ENCODE data around the gene ABHD2.

ABHD2 gene

DNA sequence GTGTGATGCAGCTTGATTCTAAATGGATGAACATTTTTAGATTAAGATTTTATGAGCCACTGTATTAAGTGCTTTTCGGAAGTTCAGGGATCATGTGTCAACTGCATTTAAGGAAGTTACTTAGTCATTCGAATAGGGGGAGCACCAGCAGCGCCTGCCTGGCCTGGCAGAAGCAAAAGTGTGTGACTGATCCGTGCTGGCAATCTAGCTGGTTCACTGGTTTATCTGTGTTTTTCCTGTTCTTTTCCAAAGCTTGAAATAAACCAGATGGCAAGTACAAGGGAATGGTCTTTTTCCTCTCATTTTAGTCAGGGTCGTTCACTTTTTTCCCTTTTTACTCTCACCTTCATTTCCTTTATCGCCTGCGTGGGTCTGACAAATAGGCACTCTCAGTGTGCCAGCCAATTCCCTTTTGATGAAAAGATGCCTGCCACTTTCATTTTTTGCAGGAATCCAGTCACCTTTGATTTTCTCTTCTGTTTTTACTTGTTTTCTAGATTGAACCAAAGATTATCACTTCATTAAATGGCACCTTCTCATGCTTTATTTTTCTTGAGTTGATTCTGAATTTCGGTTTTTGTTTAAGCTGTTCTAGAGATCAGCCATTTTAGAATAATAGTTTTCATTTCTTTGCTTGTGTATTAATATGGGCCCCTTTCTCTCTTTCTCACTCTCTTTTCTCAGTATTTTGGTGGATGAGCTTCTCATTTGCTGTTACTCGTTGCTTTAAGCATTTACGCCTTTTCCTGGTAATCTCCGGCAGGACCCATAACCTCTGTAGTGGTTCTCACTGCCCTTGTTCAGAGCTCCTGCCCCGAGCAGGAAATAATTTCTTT lies 2.8 kb downstream of the ABHD2 start:
- Histone ChIP-seq H3K36me3 (ENCODE audit: control insufficient read depth in 4 of 4, insufficient read depth in 4 of 4, low read length in 3 of 4) (peaks cover 0 to 11% (median 2%) of the 10 kb centered on the region in 4 experiments), H3K4me3 (ENCODE audit: control insufficient read depth in 1 of 7, extremely low read depth in 1 of 7, insufficient read depth in 4 of 7, low read depth in 2 of 7, low read length in 6 of 7) (peak overlapping the region in 6 of 7 experiments; percentile 20 to 75 (median 53)), H3K4me1 (ENCODE audit: control extremely low read depth in 1 of 4, control insufficient read depth in 4 of 4, insufficient read depth in 4 of 4, low read length in 3 of 4) (peaks cover 30 to 86% (median 72%) of the 10 kb centered on the region in 4 experiments), H3K9me3 (ENCODE audit: control extremely low read depth in 1 of 5, control insufficient read depth in 4 of 5, insufficient read depth in 2 of 5, low read depth in 1 of 5, low read length in 4 of 5) (no peaks in the 10 kb centered on the region), H3K27ac (ENCODE audit: insufficient read depth in 1 of 2, low read depth in 1 of 2, low read length in 2 of 2, poor library complexity in 1 of 2, severe bottlenecking in 2 of 2) (peak overlapping the region; percentile 77 to 86), H3K27me3 (replicated peaks in 2 of 5; ENCODE audit: control insufficient read depth in 4 of 5, insufficient read depth in 5 of 5, low read length in 4 of 5) (no peaks in the 10 kb centered on the region)
- ChIA-PET POLR2A (interaction anchor here (0.9 to 1.4 kb wide), 2 partner anchors 28 to 38 kb away, joined by 3 read pairs; no protein-coding TSS in a partner anchor), CTCF (interaction anchor here (0.9 to 9.6 kb wide), 15 partner anchors 8 to 86 kb away, joined by 3 to 63 read pairs (median 7); no protein-coding TSS in a partner anchor)
- 0% methylated on average over 7 of the region's 12 CpGs for WGBS (ENCODE audit: insufficient coverage)
- DNase-seq: peak; percentile 80 to 93 (median 90)

DNA sequence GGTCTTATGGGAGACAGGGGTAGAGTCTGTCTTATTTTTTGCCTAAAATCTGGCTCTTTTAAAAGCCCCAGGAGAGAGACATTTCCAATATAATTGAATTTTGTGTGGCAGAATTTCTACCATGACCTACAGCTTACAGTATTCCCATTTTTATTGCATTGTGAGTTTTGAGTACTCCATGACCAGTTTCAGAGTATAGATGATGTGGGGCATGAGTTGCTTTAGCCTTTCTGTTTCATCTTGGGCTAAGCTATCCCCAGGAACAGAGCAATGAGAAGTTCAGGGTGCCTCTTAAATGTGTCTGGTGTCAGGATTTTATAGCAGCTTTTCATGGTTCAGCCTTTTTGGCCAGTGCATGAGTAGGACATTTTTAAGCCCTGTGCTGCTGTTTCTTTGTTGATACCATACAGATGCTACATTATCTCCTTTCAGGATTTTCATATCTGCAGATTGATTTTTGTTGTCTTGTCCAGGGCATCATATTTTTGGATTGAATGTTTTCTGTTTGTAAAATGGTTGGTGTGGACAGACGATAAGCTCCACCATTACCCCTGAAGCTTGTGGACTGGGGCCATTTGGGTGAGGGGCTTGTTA lies 3.5 kb downstream of the ABHD2 start:
- ChIA-PET POLR2A (interaction anchor here (0.6 to 1.4 kb wide), 4 partner anchors 16 to 71 kb away, joined by 3 read pairs; no protein-coding TSS in a partner anchor), CTCF (interaction anchor here (1.1 to 9.6 kb wide), 13 partner anchors 9 to 86 kb away, joined by 3 to 63 read pairs (median 7); no protein-coding TSS in a partner anchor)
- no peaks in the 10 kb centered on the region for H3K9me3 ChIP-seq (ENCODE audit: control extremely low read depth in 1 of 5, control insufficient read depth in 4 of 5, insufficient read depth in 2 of 5, low read depth in 1 of 5, low read length in 4 of 5)
- H3K27me3 ChIP-seq (replicated peaks in 2 of 5; ENCODE audit: control insufficient read depth in 4 of 5, insufficient read depth in 5 of 5, low read length in 4 of 5): no peaks in the 10 kb centered on the region
- no peak for DNase-seq
- H3K36me3 ChIP-seq (ENCODE audit: control insufficient read depth in 4 of 4, insufficient read depth in 4 of 4, low read length in 3 of 4): peaks cover 0 to 11% (median 2%) of the 10 kb centered on the region in 4 experiments
- peak overlapping the region; percentile 77 to 86 for H3K27ac ChIP-seq (ENCODE audit: insufficient read depth in 1 of 2, low read depth in 1 of 2, low read length in 2 of 2, poor library complexity in 1 of 2, severe bottlenecking in 2 of 2)
- peaks cover 30 to 90% (median 73%) of the 10 kb centered on the region in 4 experiments for H3K4me1 ChIP-seq (ENCODE audit: control extremely low read depth in 1 of 4, control insufficient read depth in 4 of 4, insufficient read depth in 4 of 4, low read length in 3 of 4)
- 100% methylated on average over 1 of the region's 1 CpG for WGBS (ENCODE audit: insufficient coverage)
- H3K4me3 ChIP-seq (ENCODE audit: control insufficient read depth in 1 of 7, extremely low read depth in 1 of 7, insufficient read depth in 4 of 7, low read depth in 2 of 7, low read length in 6 of 7): peak overlapping the region in 5 of 7 experiments; percentile 20 to 75 (median 54)

DNA sequence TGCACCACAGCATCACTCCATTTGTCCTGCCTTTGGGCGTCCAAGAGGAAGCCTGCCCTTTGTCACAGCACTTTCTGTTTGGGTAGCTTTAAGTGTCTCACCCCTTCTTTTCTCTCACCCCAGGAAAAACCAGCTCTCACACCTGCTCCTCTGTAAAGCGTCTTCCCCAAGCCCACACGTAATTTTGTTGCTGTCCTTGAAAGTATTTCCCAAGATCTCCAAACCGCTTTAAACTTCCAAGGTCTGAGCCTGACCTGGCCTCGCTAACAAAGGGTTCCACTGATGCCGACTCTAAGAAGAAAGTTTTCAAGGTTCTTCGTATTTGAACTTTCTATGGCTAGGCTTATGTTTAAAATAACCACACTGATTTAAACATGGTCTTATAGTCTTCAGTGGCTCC lies 5.3 kb downstream of the ABHD2 start:
- Histone ChIP-seq H3K4me1 (ENCODE audit: control extremely low read depth in 1 of 4, control insufficient read depth in 4 of 4, insufficient read depth in 4 of 4, low read length in 3 of 4) (peaks cover 28 to 80% (median 63%) of the 10 kb centered on the region in 4 experiments), H3K27ac (ENCODE audit: insufficient read depth in 1 of 2, low read depth in 1 of 2, low read length in 2 of 2, poor library complexity in 1 of 2, severe bottlenecking in 2 of 2) (peak overlapping the region in 1 of 2 experiments; percentile 14), H3K9me3 (ENCODE audit: control extremely low read depth in 1 of 5, control insufficient read depth in 4 of 5, insufficient read depth in 2 of 5, low read depth in 1 of 5, low read length in 4 of 5) (no peaks in the 10 kb centered on the region), H3K4me3 (ENCODE audit: control insufficient read depth in 1 of 7, extremely low read depth in 1 of 7, insufficient read depth in 4 of 7, low read depth in 2 of 7, low read length in 6 of 7) (no peak overlapping the region), H3K27me3 (replicated peaks in 2 of 5; ENCODE audit: control insufficient read depth in 4 of 5, insufficient read depth in 5 of 5, low read length in 4 of 5) (no peaks in the 10 kb centered on the region), H3K36me3 (ENCODE audit: control insufficient read depth in 4 of 4, insufficient read depth in 4 of 4, low read length in 3 of 4) (peaks cover 0 to 15% (median 2%) of the 10 kb centered on the region in 4 experiments)
- CTCF ChIA-PET: interaction anchor here (0.7 to 7.5 kb wide), 4 partner anchors 11 to 84 kb away, joined by 3 to 41 read pairs (median 10); no protein-coding TSS in a partner anchor
- WGBS (ENCODE audit: insufficient coverage): 82% methylated on average over 7 of the region's 7 CpGs
- DNase-seq: no peak
- POLR2A ChIA-PET: no interaction called here

DNA sequence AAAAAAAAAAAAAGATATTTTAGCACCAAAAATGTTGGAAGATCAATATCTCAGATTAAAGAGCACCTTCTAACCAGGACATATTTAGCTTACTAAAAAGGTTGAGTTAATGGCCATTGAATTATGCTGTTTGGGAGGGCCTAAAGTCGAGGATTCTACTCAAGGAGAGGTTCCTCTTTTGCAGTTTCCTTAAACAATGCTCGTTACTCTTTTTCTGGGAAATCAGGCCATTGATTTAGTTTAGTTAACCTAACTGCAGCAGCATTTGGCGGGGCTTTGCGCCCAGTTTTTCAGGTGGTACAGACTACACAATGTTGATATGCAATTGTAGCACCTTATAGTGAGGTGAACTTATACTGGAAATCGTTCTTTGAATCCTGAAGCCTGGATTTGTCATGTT lies 6.8 kb downstream of the ABHD2 start:
- Histone ChIP-seq H3K4me3 (ENCODE audit: control insufficient read depth in 1 of 7, extremely low read depth in 1 of 7, insufficient read depth in 4 of 7, low read depth in 2 of 7, low read length in 6 of 7) (peak overlapping the region in 3 of 7 experiments; percentile 11 to 38 (median 11)), H3K36me3 (ENCODE audit: control insufficient read depth in 4 of 4, insufficient read depth in 4 of 4, low read length in 3 of 4) (peaks cover 0 to 20% (median 5%) of the 10 kb centered on the region in 4 experiments), H3K27ac (ENCODE audit: insufficient read depth in 1 of 2, low read depth in 1 of 2, low read length in 2 of 2, poor library complexity in 1 of 2, severe bottlenecking in 2 of 2) (peak overlapping the region in 1 of 2 experiments; percentile 54), H3K27me3 (replicated peaks in 2 of 5; ENCODE audit: control insufficient read depth in 4 of 5, insufficient read depth in 5 of 5, low read length in 4 of 5) (no peaks in the 10 kb centered on the region), H3K9me3 (ENCODE audit: control extremely low read depth in 1 of 5, control insufficient read depth in 4 of 5, insufficient read depth in 2 of 5, low read depth in 1 of 5, low read length in 4 of 5) (no peaks in the 10 kb centered on the region), H3K4me1 (ENCODE audit: control extremely low read depth in 1 of 4, control insufficient read depth in 4 of 4, insufficient read depth in 4 of 4, low read length in 3 of 4) (peaks cover 18 to 65% (median 48%) of the 10 kb centered on the region in 4 experiments)
- ChIA-PET CTCF (interaction anchor here (3.4 kb wide), 1 partner anchor 9 kb away, joined by 14 read pairs; no protein-coding TSS in a partner anchor), POLR2A (interaction anchor here (0.7 kb wide), 1 partner anchor 1650 kb away, joined by 5 read pairs; no protein-coding TSS in a partner anchor)
- peak in 1 of 3 donors; percentile 56 for DNase-seq
- WGBS (ENCODE audit: insufficient coverage): 13% methylated on average over 5 of the region's 5 CpGs

DNA sequence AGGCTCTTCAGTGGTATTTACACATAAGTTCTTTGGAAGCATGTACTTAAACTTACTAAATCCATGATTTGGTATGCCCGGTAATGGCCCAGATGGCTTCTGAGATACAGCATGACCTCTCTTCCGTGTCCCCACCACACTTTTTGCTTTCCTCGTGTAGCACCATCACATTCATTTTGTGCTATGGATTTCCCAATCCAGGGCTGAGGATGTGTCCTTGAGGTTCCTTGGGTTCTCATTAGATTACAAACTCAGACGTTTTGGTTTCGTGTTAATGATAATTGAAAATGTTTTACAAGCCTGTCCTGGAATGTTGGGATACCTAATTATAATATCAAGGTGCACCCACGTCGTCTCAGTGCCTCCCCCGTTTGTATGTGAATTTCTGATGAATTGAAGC lies 7.3 kb downstream of the ABHD2 start:
- CTCF ChIA-PET: interaction anchor here (2.0 to 10.1 kb wide), 2 partner anchors 34 to 76 kb away, joined by 8 to 59 read pairs; no protein-coding TSS in a partner anchor
- peaks cover 0 to 20% (median 6%) of the 10 kb centered on the region in 4 experiments for H3K36me3 ChIP-seq (ENCODE audit: control insufficient read depth in 4 of 4, insufficient read depth in 4 of 4, low read length in 3 of 4)
- peak overlapping the region in 2 of 7 experiments; percentile 11 for H3K4me3 ChIP-seq (ENCODE audit: control insufficient read depth in 1 of 7, extremely low read depth in 1 of 7, insufficient read depth in 4 of 7, low read depth in 2 of 7, low read length in 6 of 7)
- POLR2A ChIA-PET: interaction anchor here (0.7 kb wide), 1 partner anchor 1649 kb away, joined by 5 read pairs; no protein-coding TSS in a partner anchor
- 87% methylated on average over 7 of the region's 8 CpGs for WGBS (ENCODE audit: insufficient coverage)
- DNase-seq: peak in 1 of 3 donors; percentile 40
- peaks cover 17 to 60% (median 45%) of the 10 kb centered on the region in 4 experiments for H3K4me1 ChIP-seq (ENCODE audit: control extremely low read depth in 1 of 4, control insufficient read depth in 4 of 4, insufficient read depth in 4 of 4, low read length in 3 of 4)
- H3K27ac ChIP-seq (ENCODE audit: insufficient read depth in 1 of 2, low read depth in 1 of 2, low read length in 2 of 2, poor library complexity in 1 of 2, severe bottlenecking in 2 of 2): peak overlapping the region in 1 of 2 experiments; percentile 54
- H3K9me3 ChIP-seq (ENCODE audit: control extremely low read depth in 1 of 5, control insufficient read depth in 4 of 5, insufficient read depth in 2 of 5, low read depth in 1 of 5, low read length in 4 of 5): no peaks in the 10 kb centered on the region
- no peaks in the 10 kb centered on the region for H3K27me3 ChIP-seq (replicated peaks in 2 of 5; ENCODE audit: control insufficient read depth in 4 of 5, insufficient read depth in 5 of 5, low read length in 4 of 5)

DNA sequence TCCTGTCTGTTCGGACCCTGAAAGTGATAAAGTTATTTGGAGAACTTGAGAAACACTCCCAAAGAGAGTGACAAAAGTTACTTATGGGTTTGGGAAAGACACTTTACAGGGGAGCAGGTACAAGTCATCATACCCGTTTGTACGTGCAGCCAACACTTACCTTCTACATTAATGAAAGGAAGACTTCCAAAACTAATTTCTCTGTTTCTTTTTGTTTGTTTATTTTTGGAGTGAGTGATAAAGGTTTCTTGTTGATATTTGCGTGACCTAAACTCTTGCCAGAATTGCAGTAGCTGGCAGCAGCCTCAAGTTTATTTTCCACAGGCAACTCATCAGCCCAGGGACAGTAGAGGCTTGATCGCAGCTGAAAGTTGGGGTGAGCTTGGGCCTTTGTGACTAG lies 8.4 kb downstream of the ABHD2 start:
- no CpG with 5 or more reads among the region's 5 CpGs for WGBS (ENCODE audit: insufficient coverage)
- Histone ChIP-seq H3K27ac (ENCODE audit: insufficient read depth in 1 of 2, low read depth in 1 of 2, low read length in 2 of 2, poor library complexity in 1 of 2, severe bottlenecking in 2 of 2) (no peak overlapping the region), H3K36me3 (ENCODE audit: control insufficient read depth in 4 of 4, insufficient read depth in 4 of 4, low read length in 3 of 4) (peaks cover 0 to 21% (median 6%) of the 10 kb centered on the region in 4 experiments), H3K4me1 (ENCODE audit: control extremely low read depth in 1 of 4, control insufficient read depth in 4 of 4, insufficient read depth in 4 of 4, low read length in 3 of 4) (peaks cover 6 to 58% (median 39%) of the 10 kb centered on the region in 4 experiments), H3K9me3 (ENCODE audit: control extremely low read depth in 1 of 5, control insufficient read depth in 4 of 5, insufficient read depth in 2 of 5, low read depth in 1 of 5, low read length in 4 of 5) (no peaks in the 10 kb centered on the region), H3K4me3 (ENCODE audit: control insufficient read depth in 1 of 7, extremely low read depth in 1 of 7, insufficient read depth in 4 of 7, low read depth in 2 of 7, low read length in 6 of 7) (no peak overlapping the region), H3K27me3 (replicated peaks in 2 of 5; ENCODE audit: control insufficient read depth in 4 of 5, insufficient read depth in 5 of 5, low read length in 4 of 5) (no peaks in the 10 kb centered on the region)
- no peak for DNase-seq
- CTCF ChIA-PET: interaction anchor here (0.9 to 10.1 kb wide), 7 partner anchors 9 to 75 kb away, joined by 3 to 59 read pairs (median 4); no protein-coding TSS in a partner anchor
- POLR2A ChIA-PET: interaction anchor here (0.7 kb wide), 1 partner anchor 9 kb away, joined by 4 read pairs; the partner anchor contains the start of gene ABHD2

All from common myeloid progenitor, CD34-positive (primary cell).